Endometrial microvascular endothelial cells (primary cell): ENCODE data around the gene PTPRN2. TPM values are rescaled to one million over a fixed set of nuclear protein-coding genes. Genes with fewer than 3 reads are reported as not detected.

Source experiments
- in situ Hi-C: cut with HindIII; loops from 2 replicates; pipeline ENCODE4 v1.10.0; 2017; ENCODE audit warnings: low sequenced_read_pairs, low pct_unique_long_range_greater_than_20kb; ENCODE audit errors: inconsistent ontology term
- total RNA-seq: library from RNA; depleted of rRNA; stranded (reverse); fragments of >200 nt; gene quantifications from one replicate; pipeline ENCODE4 v1.2.3, GENCODE V29; 2015; ENCODE audit errors: inconsistent ontology term

PTPRN2 gene
- total RNA-seq, 1 donor from 2014 or later, result 13.3 TPM

GRCh38 chr7:157585113-157585861 is 1002.3 kb downstream of the PTPRN2 start:
- in situ Hi-C loops, result no loop called here

- in situ Hi-C loops, result no loop called here
Measured at GRCh38 chr7:157584420-157584819, 1003.2 kb downstream of the PTPRN2 start.

GRCh38 chr7:157581740-157582139 is 1005.9 kb downstream of the PTPRN2 start:
- in situ Hi-C loops, result no loop called here

DNA sequence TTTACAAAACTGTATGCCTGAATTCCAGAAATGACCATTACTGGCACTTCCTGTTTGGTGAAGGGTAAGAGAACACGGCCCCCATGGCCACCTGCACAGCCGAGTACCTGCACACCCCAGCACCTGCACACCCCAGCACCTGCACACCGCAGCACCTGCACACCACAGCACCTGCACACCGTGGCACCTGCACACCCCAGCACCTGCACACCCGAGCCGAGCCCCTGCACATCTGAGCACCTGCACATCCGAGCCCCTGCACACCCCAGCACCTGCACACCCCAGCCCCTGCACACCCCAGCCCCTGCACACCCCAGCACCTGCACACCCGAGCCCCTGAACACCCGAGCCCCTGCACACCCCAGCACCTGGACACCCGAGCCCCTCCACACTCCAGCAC is 1007.3 kb downstream of the PTPRN2 start:
- in situ Hi-C loops, result no loop called here

- in situ Hi-C loops, result no loop called here
Measured at GRCh38 chr7:157579425-157579824, 1008.2 kb downstream of the PTPRN2 start.

GRCh38 chr7:157577796-157578339 is 1009.8 kb downstream of the PTPRN2 start:
- in situ Hi-C loops, result no loop called here

- in situ Hi-C loops, result no loop called here
Measured at GRCh38 chr7:157577061-157577460, 1010.6 kb downstream of the PTPRN2 start.

GRCh38 chr7:157576415-157576814 is 1011.2 kb downstream of the PTPRN2 start:
- in situ Hi-C loops, result no loop called here

- in situ Hi-C loops, result no loop called here
Measured at GRCh38 chr7:157575777-157576176, 1011.8 kb downstream of the PTPRN2 start.

DNA sequence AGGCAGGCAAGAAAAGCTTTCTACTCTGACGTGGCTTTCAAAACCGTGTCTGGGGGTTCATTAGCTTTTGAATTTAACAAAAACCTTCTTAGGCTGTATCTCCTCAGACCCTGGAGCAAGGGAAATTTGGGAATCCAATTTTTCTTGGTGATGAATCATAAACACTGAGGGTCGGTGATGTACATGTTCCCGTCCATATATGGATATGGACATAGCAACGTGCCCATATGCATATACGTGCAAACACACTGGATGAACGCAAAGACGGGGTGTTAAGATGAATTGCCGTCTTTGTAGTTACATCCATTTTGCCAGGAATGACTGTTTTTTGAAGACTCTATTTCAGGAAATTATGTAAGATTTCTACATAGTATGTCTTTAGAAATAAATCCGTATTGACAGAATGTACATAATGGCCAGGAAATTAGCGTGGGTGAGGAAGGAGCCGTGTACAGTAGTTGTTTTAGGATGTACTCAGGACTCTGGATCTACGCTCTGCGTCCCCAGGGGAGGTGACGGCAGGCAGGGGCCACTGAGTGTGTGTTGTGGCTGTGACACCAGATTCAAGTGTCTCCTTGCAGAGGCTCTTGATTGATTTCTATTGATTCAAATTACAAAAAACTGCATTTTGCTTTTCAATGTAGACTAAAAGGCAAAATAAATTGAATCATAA is 1012.6 kb downstream of the PTPRN2 start:
- in situ Hi-C loops, result no loop called here

DNA sequence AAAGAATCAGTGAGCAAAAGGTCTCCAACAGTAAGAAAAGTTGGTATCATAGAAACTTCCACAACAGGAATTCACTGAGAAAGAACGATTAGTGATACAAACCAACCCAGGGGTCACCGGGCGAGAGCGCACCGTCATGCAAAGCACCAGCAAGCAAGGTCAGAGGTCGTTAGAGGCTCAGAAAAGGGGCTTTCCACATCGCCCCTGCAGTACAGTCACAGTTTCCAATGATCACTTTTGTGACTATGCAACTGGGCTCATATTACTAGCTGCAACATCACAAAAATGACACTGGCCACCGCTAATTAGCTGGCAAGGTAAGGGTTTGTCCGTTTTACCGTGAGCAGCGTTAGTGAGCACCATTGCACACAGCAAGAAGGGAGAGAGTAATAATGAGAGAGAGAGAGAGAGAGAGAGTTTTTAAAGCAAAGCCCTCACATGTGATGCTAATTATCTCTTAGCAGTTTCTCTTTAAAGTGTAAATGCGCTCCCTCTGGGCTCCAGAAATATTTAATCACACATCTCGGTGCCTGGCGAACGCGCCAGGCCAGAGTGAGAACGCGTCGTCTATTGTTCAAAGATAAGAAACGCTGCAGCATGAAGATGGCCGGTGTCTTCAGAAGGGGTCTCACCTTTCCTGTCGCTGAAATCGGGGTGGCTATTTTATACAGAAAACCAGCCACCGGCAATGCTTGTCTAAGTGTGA is 1013.4 kb downstream of the PTPRN2 start:
- in situ Hi-C loops, result no loop called here

- in situ Hi-C loops, result no loop called here
Measured at GRCh38 chr7:157573244-157573643, 1014.4 kb downstream of the PTPRN2 start.

DNA sequence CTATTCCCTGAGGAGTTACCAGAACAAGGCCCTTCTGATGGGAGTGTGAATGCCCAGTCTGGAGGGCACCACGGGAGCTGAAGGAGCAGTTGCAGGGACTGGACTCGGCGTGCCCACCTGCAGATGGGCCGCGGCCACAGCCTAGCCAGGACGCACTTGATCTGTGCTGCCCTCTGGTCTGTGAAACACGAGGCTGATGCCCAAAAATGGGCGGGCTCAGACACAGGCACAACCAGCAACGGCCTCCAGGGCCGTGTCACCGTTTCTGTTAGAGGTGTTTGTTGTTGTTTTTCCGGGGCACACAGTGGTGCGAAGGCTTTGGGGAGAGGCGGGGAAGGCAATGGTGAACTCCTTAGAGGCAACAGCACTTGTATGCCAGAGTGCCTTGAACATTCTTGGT is 1015.0 kb downstream of the PTPRN2 start:
- in situ Hi-C loops, result no loop called here

GRCh38 chr7:157570531-157571200 is 1017.0 kb downstream of the PTPRN2 start:
- in situ Hi-C loops, result no loop called here

GRCh38 chr7:157569967-157570366 is 1017.7 kb downstream of the PTPRN2 start:
- in situ Hi-C loops, result no loop called here

DNA sequence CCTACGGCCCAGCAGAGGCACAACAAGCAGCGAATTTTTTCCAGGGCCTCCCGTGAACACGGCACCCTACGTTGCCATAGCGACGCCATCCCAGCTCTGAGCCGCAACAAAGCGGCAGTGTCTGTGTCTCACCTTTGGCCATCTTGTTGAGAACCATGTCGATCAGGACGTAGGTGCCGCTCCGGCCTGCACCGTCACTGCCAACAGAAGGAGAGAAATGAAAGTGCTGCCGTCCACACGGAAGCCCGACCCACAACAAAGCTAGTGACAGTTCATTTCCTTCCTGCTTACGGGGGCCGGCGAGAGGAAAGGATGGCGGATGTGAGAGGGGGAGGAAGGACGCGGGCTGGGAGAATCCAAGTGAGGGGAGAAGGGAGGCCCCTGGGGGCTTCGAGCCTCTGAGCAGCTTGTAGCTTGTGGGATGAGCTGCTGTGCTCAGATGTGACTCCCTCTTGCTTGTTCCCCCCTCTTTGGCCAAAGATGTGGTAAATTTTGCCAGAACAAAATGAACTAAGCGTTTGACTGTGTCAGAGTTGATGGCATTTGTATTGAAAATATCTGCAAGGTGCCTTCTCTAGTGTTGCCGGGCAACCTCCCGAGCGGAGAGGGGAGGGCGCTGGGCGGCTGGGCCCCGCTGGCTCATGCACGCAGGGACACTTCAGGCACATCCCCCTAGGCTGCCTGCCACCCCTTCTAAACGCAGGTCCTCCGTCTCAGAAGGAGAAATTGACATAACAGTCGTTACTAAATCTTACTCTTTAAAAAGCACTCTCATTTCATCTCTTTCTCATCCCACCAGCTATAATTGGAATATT is 1018.6 kb downstream of the PTPRN2 start:
- in situ Hi-C loops, result no loop called here

GRCh38 chr7:157568106-157568769 is 1019.4 kb downstream of the PTPRN2 start:
- in situ Hi-C loops, result no loop called here

DNA sequence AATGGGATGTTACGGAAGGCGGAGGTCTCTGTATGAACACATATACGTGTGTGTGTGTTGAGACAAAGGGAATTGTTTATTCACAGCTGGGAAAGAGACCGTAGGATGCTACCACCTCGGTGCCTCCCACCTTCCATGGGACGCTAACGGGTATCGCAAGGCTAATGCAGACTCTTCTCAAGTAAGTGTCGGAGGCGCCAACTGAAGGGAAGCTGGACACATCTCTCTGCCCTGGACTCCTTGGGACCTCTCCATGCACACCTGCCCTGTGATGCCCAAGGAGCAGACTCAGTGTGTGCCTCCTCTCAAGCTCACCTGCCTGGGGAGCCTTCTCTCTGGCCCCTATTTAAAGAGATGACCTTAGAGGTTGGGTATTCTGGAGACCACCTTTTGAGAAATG is 1020.0 kb downstream of the PTPRN2 start:
- in situ Hi-C loops, result no loop called here
